Liver (tissue), 9 donors: ENCODE measurements around the gene DLX2. TPM values are rescaled to one million over a fixed set of nuclear protein-coding genes. Genes with fewer than 3 reads are reported as not detected.

Experiments used
- DNase-seq: peaks from one replicate; pipeline ENCODE4 v3.0.0-alpha.2; 2017; ENCODE audit warnings: low spot score
- H3K27ac ChIP-seq, 2 donors: one replicate each; pipeline ENCODE4 v1.7.0; 2013; ENCODE audit warnings: inconsistent platforms in 2 of 2, low read length in 2 of 2, control low read depth in 1 of 2, low read depth in 1 of 2, mild to moderate bottlenecking in 1 of 2
- H3K27me3 ChIP-seq, 4 donors: one replicate each; pipeline versions ENCODE4 v1.6.1 to v1.7.0; 2013; ENCODE audit warnings: low read length in 3 of 4, inconsistent platforms in 1 of 4, mild to moderate bottlenecking in 1 of 4, moderate library complexity in 1 of 4; ENCODE audit not compliant: control insufficient read depth in 4 of 4, insufficient read depth in 4 of 4
- H3K36me3 ChIP-seq, 4 donors: one replicate each; pipeline versions ENCODE4 v1.6.1 to v1.7.0; 2013; ENCODE audit warnings: low read length in 3 of 4, mild to moderate bottlenecking in 3 of 4, low read depth in 1 of 4, moderate library complexity in 1 of 4; ENCODE audit not compliant: control insufficient read depth in 4 of 4, insufficient read depth in 3 of 4
- H3K4me1 ChIP-seq, 4 donors: one replicate each; pipeline versions ENCODE4 v1.6.1 to v1.7.0; 2013; ENCODE audit warnings: low read length in 3 of 4, mild to moderate bottlenecking in 3 of 4, moderate library complexity in 1 of 4; ENCODE audit not compliant: control insufficient read depth in 4 of 4, insufficient read depth in 4 of 4
- H3K4me3 ChIP-seq, 3 donors: one replicate each; pipeline versions ENCODE4 v1.6.1 to v1.7.0; 2013; ENCODE audit warnings: low read length in 3 of 3, control low read depth in 1 of 3, low read depth in 1 of 3, mild to moderate bottlenecking in 1 of 3
- H3K9ac ChIP-seq, 2 donors: one replicate each; pipeline ENCODE4 v1.7.0; 2013; ENCODE audit warnings: low read length in 2 of 2, mild to moderate bottlenecking in 2 of 2, moderate library complexity in 2 of 2, control low read depth in 1 of 2, low read depth in 1 of 2
- H3K9me3 ChIP-seq, 4 donors: one replicate each; pipeline versions ENCODE4 v1.6.1 to v1.7.0; 2013; ENCODE audit warnings: low read length in 3 of 4; ENCODE audit not compliant: control insufficient read depth in 4 of 4
- ATF3 ChIP-seq: IDR thresholded peaks from 2 replicates; pipeline ENCODE4 v1.6.1; 2016; ENCODE audit warnings: antibody characterized with exemption
- CTCF ChIP-seq: fragments of 150-350 bp; IDR thresholded peaks from 2 replicates; pipeline ENCODE4 v1.5.1; 2017; ENCODE audit warnings: improper control_type of control experiment, low read depth, low read length; ENCODE audit not compliant: missing input control
- FOXA1 ChIP-seq: IDR thresholded peaks from 2 replicates; pipeline ENCODE4 v1.6.1; 2016; ENCODE audit warnings: antibody characterized with exemption
- FOXA2 ChIP-seq: IDR thresholded peaks from 2 replicates; pipeline ENCODE4 v1.6.1; 2016; ENCODE audit warnings: antibody characterized with exemption
- GABPA ChIP-seq, 2 donors: IDR thresholded peaks in 1 of 2; conservative IDR thresholded peaks in 1 of 2; 2 replicates each; pipeline ENCODE4 v1.6.1; 2016; ENCODE audit warnings: antibody characterized with exemption in 2 of 2, mild to moderate bottlenecking in 1 of 2, moderate library complexity in 1 of 2
- HNF4G ChIP-seq: IDR thresholded peaks from 2 replicates; pipeline ENCODE4 v1.6.1; 2016; ENCODE audit warnings: antibody characterized with exemption
- JUND ChIP-seq, 2 donors: IDR thresholded peaks; 2 replicates each; pipeline ENCODE4 v1.6.1; 2016; ENCODE audit warnings: antibody characterized with exemption in 2 of 2
- MAX ChIP-seq: IDR thresholded peaks from 2 replicates; pipeline ENCODE4 v1.6.1; 2016; ENCODE audit warnings: antibody characterized with exemption
- NR2F2 ChIP-seq: IDR thresholded peaks from 2 replicates; pipeline ENCODE4 v1.6.1; 2016; ENCODE audit warnings: antibody characterized with exemption
- RXRA ChIP-seq, 2 donors: IDR thresholded peaks; 2 replicates each; pipeline ENCODE4 v1.6.1; 2017 to 2018; ENCODE audit warnings: antibody characterized with exemption in 2 of 2, mild to moderate bottlenecking in 1 of 2
- SP1 ChIP-seq: IDR thresholded peaks from 2 replicates; pipeline ENCODE4 v1.6.1; 2018; ENCODE audit warnings: antibody characterized with exemption, mild to moderate bottlenecking
- TAF1 ChIP-seq: conservative IDR thresholded peaks from 2 replicates; pipeline ENCODE4 v1.6.1; 2016; ENCODE audit warnings: antibody characterized with exemption, mild to moderate bottlenecking
- YY1 ChIP-seq: IDR thresholded peaks from 2 replicates; pipeline ENCODE4 v1.6.1; 2016; ENCODE audit warnings: antibody characterized with exemption, mild to moderate bottlenecking
- ZBTB33 ChIP-seq: IDR thresholded peaks from 2 replicates; pipeline ENCODE4 v1.6.1; 2016; ENCODE audit warnings: antibody characterized with exemption
- WGBS: extraction: QIAGEN DNeasy Blood & Tissue Kit; methylation state at CpG from one replicate; pipeline ENCODE4 v1.1.7; 2013; 5-methylcytosine and 5-hydroxymethylcytosine counted together
- polyA plus RNA-seq, 2 donors: library from polyadenylated mRNA; stranded (reverse) in 1 of 2; unstranded in 1 of 2; fragments of 200-250 nt in 1 of 2; fragments of >200 nt in 1 of 2; fragmentation: Nextera tagmentation in 1 of 2; extraction: Ambion mirVana in 1 of 2; gene quantifications; one replicate each; pipeline versions ENCODE4 v1.2.1 to v1.2.3, GENCODE V29; 2013 to 2015
- total RNA-seq, 2 donors: library from RNA; depleted of rRNA; stranded (reverse); fragments of >200 nt; gene quantifications; one replicate each; pipeline ENCODE4 v1.2.3, GENCODE V29; 2014
- donor health status: healthy.
- donor health status: healthy.
- donor health status: healthy.
- donor health status: healthy.
- donor health status: healthy.

The DLX2 gene
- total and polyA plus RNA-seq, 4 donors: not detected

GRCh38 chr2:172087780-172088244 lies 14.9 kb downstream of the DLX2 start:
- 8% methylated on average over 23 of the region's 23 CpGs for WGBS
- TF ChIP-seq FOXA2: no peak
- TF ChIP-seq CTCF: no peak
- no peak for TF ChIP-seq HNF4G
- no peak for TF ChIP-seq GABPA (IDR thresholded peaks at IDR 0.05 in 1 of 2, conservative IDR thresholded peaks at IDR 0.05 in 1 of 2)
- TF ChIP-seq RXRA (IDR thresholded peaks at IDR 0.05): no peak
- no peak for TF ChIP-seq FOXA1
- no peak for TF ChIP-seq ATF3
- no peak for TF ChIP-seq NR2F2
- TF ChIP-seq SP1: no peak
- TF ChIP-seq TAF1: no peak
- Histone ChIP-seq H3K27me3 (peaks cover 0 to 71% (median 35%) of the 10 kb centered on the region in 4 donors), H3K27ac (no peak overlapping the region), H3K9ac (no peak overlapping the region), H3K4me1 (peaks cover 11 to 45% (median 20%) of the 10 kb centered on the region in 4 donors), H3K9me3 (peaks cover 0 to 4% (median 0%) of the 10 kb centered on the region in 4 donors), H3K36me3 (no peaks in the 10 kb centered on the region), H3K4me3 (no peak overlapping the region)
- DNase-seq: no peak

- Histone ChIP-seq H3K9ac (no peak overlapping the region), H3K36me3 (no peaks in the 10 kb centered on the region), H3K4me1 (peaks cover 11 to 45% (median 20%) of the 10 kb centered on the region in 4 donors), H3K4me3 (no peak overlapping the region), H3K9me3 (peaks cover 0 to 4% (median 0%) of the 10 kb centered on the region in 4 donors), H3K27ac (no peak overlapping the region), H3K27me3 (peaks cover 0 to 69% (median 35%) of the 10 kb centered on the region in 4 donors)
- no peak for DNase-seq
- TF ChIP-seq FOXA1 (no peak), FOXA2 (no peak), YY1 (no peak), MAX (no peak), TAF1 (no peak), ZBTB33 (no peak), JUND (IDR thresholded peaks at IDR 0.05) (no peak), SP1 (no peak)
- WGBS: 12% methylated on average over 31 of the region's 31 CpGs
Measured at GRCh38 chr2:172087207-172087779, 15.4 kb downstream of the DLX2 start.
